ENCODE data around the gene DHFR.

DHFR gene

DNA sequence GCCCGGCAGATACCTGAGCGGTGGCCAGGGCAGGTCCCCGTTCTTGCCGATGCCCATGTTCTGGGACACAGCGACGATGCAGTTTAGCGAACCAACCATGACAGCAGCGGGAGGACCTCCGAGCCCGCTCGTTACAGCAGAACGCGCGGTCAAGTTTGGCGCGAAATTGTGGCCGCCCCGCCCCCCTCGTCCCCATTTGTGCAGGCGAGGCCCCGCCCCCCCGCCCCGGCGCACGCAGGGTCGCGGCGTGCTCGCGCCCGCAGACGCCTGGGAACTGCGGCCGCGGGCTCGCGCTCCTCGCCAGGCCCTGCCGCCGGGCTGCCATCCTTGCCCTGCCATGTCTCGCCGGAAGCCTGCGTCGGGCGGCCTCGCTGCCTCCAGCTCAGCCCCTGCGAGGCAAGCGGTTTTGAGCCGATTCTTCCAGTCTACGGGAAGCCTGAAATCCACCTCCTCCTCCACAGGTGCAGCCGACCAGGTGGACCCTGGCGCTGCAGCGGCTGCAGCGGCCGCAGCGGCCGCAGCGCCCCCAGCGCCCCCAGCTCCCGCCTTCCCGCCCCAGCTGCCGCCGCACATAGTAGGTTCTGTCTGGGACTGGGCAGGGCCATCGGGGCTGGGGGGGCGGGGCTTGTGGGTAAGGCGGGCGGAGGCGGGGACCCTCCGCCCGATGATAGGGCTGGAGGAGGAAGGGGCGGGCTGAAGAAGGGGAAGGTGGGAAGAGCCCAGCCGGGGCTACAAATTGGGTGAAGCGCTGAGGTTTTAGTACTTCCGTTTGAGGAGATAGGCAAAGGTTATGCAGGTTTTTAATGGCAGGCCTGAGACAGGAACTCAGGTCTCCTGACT is at the start of gene DHFR, which contains the start of gene MSH3:
Gene DHFR, minus strand, starts transcription at position 593 of the 840 bp plus-strand sequence. Its CDS starts 494 bp downstream, at position 99.
Gene MSH3, plus strand, starts transcription at position 262 of the 840 bp plus-strand sequence. Its CDS starts 76 bp downstream, at position 338.
- Histone ChIP-seq H3K27me3 (ENCODE audit: low read depth) (no peaks in the 10 kb centered on the region), H3K9me3 (no peaks in the 10 kb centered on the region), H3K4me3 (peak within 1 kb of the TSS; percentile 99), H3K36me3 (replicated peaks) (peaks cover 16% of the 10 kb centered on the region), H3K4me1 (peaks cover 4% of the 10 kb centered on the region)
- in situ Hi-C loops (cut with MboI; ENCODE audit: low sequenced_read_pairs): loop anchor here (25.0 kb wide), 2 partner anchors 317 to 567 kb away; no protein-coding TSS in a partner anchor
- DNase-seq (ENCODE audit: low spot score in 2 of 2): peak; percentile 94 to 95

DNA sequence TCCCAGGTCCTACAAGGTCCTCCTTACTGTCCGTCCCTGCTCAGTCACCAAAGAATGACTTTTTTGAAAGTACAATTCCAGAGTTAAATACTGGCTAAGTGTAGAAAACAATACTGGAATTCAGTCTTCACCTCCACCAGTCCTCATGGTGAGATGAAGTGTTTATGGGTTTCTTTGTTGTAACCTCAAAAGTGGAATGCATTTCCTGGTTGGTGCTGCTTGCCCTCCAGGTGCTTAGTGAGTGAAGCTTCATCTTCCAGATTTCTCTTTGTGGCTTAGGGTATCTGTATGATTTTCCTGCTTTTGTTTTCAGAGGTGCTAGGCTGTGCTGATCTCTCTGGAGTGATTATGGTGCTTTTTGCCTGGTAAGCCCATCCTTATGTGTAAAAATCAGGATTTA is 49.4 kb upstream of the DHFR start:
- Histone ChIP-seq H3K9me3 (no peaks in the 10 kb centered on the region), H3K4me3 (no peak overlapping the region), H3K4me1 (no peaks in the 10 kb centered on the region), H3K27me3 (ENCODE audit: low read depth) (no peaks in the 10 kb centered on the region), H3K36me3 (replicated peaks) (no peaks in the 10 kb centered on the region)
- no peak for DNase-seq (ENCODE audit: low spot score in 2 of 2)
- in situ Hi-C loops (cut with MboI; ENCODE audit: low sequenced_read_pairs): loop anchor here (10.0 kb wide), 1 partner anchor 461 kb away; no protein-coding TSS in a partner anchor

DNA sequence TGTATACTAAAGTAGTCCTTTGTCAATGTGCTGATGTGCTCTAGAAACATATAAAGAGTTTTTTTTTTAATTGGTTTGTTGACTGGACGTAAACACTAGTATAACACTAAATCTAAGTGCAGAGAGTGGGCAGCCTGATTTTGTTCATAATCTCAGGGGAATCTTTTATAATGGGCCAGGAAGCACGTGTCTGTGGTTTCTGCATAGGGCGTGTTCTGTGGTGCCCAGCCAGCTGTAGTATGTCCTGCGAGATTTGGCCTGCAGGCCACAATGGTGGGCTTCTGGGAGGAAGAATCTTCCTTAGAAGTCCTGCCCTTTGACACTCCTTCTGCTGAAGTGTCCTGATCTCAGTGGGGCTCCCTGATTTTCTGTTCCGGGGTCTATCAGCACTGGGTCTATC is 49.0 kb upstream of the DHFR start:
- no peaks in the 10 kb centered on the region for H3K4me1 ChIP-seq
- no peaks in the 10 kb centered on the region for H3K9me3 ChIP-seq
- in situ Hi-C loops (cut with MboI; ENCODE audit: low sequenced_read_pairs): loop anchor here (10.0 kb wide), 1 partner anchor 461 kb away; no protein-coding TSS in a partner anchor
- H3K36me3 ChIP-seq (replicated peaks): no peaks in the 10 kb centered on the region
- no peaks in the 10 kb centered on the region for H3K27me3 ChIP-seq (ENCODE audit: low read depth)
- H3K4me3 ChIP-seq: no peak overlapping the region
- DNase-seq (ENCODE audit: low spot score in 2 of 2): no peak

DNA sequence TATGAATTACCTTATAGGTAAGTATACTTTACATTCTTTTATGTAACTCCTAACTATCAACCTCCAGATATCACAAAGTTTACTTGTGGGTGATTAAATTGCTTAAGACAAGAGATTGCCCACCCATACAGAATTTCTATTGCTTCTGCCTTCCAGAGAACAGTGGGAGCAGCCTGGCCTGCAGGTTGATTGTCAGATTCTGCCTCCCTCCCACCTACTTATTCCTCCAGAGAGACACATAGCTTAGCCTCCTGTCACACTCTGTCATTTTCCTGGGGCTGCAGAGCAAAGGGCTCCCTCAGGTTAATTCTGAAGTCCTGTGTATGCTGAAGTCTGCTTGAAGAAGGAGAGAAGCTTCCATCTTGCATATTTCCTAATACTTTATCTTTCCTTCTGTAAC is 48.5 kb upstream of the DHFR start:
- Histone ChIP-seq H3K9me3 (no peaks in the 10 kb centered on the region), H3K27me3 (ENCODE audit: low read depth) (no peaks in the 10 kb centered on the region), H3K36me3 (replicated peaks) (no peaks in the 10 kb centered on the region), H3K4me1 (no peaks in the 10 kb centered on the region), H3K4me3 (no peak overlapping the region)
- in situ Hi-C loops (cut with MboI; ENCODE audit: low sequenced_read_pairs): loop anchor here (10.0 kb wide), 1 partner anchor 462 kb away; no protein-coding TSS in a partner anchor
- no peak for DNase-seq (ENCODE audit: low spot score in 2 of 2)

DNA sequence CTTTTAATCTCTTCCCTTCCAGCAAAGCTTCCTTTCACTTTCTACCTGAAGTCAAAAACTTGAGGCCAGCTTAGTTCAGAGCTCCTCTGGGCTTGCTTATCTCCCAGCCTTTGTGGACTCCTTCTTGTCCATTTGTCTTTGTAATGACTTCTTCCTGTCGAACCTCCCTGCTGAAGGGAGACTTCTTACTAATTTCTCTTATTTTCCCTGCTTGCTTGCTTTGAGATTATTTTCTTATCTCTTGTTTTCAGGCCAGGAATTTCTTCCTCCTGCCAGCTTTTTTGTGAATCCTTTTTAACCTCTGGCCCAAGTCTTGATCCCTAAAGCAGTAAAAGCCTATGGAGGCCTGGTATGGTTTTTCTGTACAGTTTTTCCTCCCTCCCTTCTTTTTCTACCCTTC is 46.8 kb upstream of the DHFR start:
- no peak overlapping the region for H3K4me3 ChIP-seq
- H3K9me3 ChIP-seq: no peaks in the 10 kb centered on the region
- no peaks in the 10 kb centered on the region for H3K27me3 ChIP-seq (ENCODE audit: low read depth)
- no peaks in the 10 kb centered on the region for H3K36me3 ChIP-seq (replicated peaks)
- in situ Hi-C loops (cut with MboI; ENCODE audit: low sequenced_read_pairs): loop anchor here (10.0 kb wide), 1 partner anchor 463 kb away; no protein-coding TSS in a partner anchor
- no peak for DNase-seq (ENCODE audit: low spot score in 2 of 2)
- H3K4me1 ChIP-seq: no peaks in the 10 kb centered on the region

DNA sequence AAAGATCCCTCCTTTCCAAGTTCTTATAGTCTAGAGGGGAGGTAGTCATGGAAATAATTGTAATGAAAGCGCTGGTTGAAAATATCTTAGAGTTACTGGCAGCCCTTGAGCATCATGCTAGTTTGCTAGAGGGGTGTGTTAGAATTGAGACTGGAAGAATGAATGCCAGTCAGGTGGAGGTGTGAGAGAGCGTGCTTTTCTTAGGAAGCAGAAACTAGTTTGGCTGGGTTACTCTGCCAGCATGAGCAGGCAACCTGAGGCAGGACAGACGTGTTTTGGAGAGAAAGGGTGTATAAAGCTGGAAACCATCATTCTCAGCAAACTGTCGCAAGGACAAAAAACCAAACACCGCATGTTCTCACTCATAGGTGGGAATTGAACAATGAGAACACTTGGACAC is 43.6 kb upstream of the DHFR start:
- Histone ChIP-seq H3K27me3 (ENCODE audit: low read depth) (no peaks in the 10 kb centered on the region), H3K4me3 (no peak overlapping the region), H3K4me1 (0 out of 2 replicates have a peak, but pooled peaks cover 3% of the 10 kb centered on the region), H3K36me3 (replicated peaks) (no peaks in the 10 kb centered on the region), H3K9me3 (no peaks in the 10 kb centered on the region)
- DNase-seq (ENCODE audit: low spot score in 2 of 2): no peak
- in situ Hi-C loops (cut with MboI; ENCODE audit: low sequenced_read_pairs): no loop called here

DNA sequence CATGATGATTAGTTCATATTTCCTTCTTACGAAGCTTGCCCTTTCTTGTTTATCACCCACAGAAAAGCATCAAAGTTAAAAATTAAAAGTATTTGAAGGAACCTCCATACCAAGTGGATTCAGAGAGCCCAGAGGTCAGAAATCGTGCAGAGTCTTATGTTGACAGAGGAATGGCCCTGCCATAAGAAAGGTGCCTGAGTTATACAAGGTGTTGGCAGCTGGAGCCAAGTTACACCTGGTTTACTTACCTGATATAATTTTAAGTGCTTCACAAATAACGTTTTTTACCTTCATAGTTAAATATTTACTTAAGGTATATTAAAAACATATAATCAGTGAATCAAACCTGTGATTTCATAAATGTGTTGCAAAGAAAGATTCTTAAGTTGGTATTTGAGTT is 42.3 kb upstream of the DHFR start:
- no peaks in the 10 kb centered on the region for H3K9me3 ChIP-seq
- DNase-seq (ENCODE audit: low spot score in 2 of 2): no peak
- H3K4me3 ChIP-seq: no peak overlapping the region
- H3K27me3 ChIP-seq (ENCODE audit: low read depth): no peaks in the 10 kb centered on the region
- in situ Hi-C loops (cut with MboI; ENCODE audit: low sequenced_read_pairs): no loop called here
- no peaks in the 10 kb centered on the region for H3K36me3 ChIP-seq (replicated peaks)
- 0 out of 2 replicates have a peak, but pooled peaks cover 3% of the 10 kb centered on the region for H3K4me1 ChIP-seq

DNA sequence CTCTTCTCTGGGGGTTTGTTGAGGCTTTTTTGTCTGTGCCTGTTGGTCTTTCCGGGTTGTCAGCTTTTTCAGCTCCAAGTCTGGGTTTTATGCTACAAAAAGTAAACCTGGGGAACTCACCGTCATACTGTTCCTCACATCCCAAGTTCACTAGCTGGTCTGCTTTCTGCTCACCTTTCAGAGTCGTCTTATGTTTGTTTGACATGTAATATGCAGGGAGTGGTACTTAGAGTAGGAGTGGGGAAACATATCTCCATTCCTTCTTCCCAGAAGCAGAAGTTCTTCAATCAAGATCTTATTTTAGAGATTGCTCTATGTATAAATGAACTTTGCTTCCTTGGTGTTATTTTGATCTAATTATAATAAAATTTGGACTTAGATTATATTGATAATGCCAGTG is 41.7 kb upstream of the DHFR start:
- Histone ChIP-seq H3K4me3 (no peak overlapping the region), H3K36me3 (replicated peaks) (no peaks in the 10 kb centered on the region), H3K4me1 (0 out of 2 replicates have a peak, but pooled peaks cover 3% of the 10 kb centered on the region), H3K9me3 (no peaks in the 10 kb centered on the region), H3K27me3 (ENCODE audit: low read depth) (no peaks in the 10 kb centered on the region)
- no peak for DNase-seq (ENCODE audit: low spot score in 2 of 2)
- in situ Hi-C loops (cut with MboI; ENCODE audit: low sequenced_read_pairs): no loop called here

DNA sequence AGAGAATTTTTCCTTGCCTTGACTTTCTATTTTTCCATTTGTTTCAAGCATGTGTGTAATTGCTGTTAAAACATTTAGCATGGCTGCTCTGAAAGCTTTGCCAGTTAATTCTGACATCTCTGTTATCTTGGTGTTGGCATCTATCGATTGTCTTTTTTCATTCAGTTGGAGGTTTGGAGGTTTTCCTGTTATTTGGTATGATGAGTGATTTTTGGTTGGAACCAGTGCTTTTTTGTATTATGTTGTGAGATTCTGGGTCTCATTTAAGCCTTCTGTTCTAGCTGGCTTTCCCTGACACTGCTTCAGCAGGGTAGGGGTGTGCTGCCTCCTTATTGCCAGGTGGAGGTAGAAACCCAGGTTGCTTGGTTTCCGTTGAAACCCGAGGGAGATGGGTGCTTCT is 40.9 kb upstream of the DHFR start:
- H3K4me3 ChIP-seq: no peak overlapping the region
- no peaks in the 10 kb centered on the region for H3K27me3 ChIP-seq (ENCODE audit: low read depth)
- H3K36me3 ChIP-seq (replicated peaks): no peaks in the 10 kb centered on the region
- 0 out of 2 replicates have a peak, but pooled peaks cover 3% of the 10 kb centered on the region for H3K4me1 ChIP-seq
- DNase-seq (ENCODE audit: low spot score in 2 of 2): no peak
- no peaks in the 10 kb centered on the region for H3K9me3 ChIP-seq
- in situ Hi-C loops (cut with MboI; ENCODE audit: low sequenced_read_pairs): no loop called here

DNA sequence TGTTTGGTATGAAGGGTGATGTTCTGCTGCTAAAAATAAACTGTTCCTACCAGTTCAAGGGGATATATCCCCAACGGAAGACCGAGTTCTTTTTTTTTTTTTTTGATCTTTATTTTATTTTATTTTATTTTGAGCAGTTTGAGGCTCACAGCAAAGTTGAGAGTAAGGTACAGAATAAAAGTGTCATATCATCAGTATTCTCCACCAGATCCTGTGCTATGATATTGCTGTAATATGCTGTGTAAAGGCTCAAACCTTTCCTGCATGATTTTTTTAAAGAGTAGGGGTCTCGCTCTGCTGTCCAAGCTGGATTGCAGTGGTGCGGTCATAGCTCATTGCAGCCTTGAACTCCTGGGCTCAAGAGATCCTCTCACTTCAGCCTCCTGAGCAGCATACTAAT is 34.8 kb upstream of the DHFR start:
- Histone ChIP-seq H3K9me3 (no peaks in the 10 kb centered on the region), H3K27me3 (ENCODE audit: low read depth) (no peaks in the 10 kb centered on the region), H3K36me3 (replicated peaks) (no peaks in the 10 kb centered on the region), H3K4me3 (no peak overlapping the region), H3K4me1 (peaks cover 2% of the 10 kb centered on the region; the same call in 1 of the 2 replicates)
- no peak for DNase-seq (ENCODE audit: low spot score in 2 of 2)
- in situ Hi-C loops (cut with MboI; ENCODE audit: low sequenced_read_pairs): no loop called here

DNA sequence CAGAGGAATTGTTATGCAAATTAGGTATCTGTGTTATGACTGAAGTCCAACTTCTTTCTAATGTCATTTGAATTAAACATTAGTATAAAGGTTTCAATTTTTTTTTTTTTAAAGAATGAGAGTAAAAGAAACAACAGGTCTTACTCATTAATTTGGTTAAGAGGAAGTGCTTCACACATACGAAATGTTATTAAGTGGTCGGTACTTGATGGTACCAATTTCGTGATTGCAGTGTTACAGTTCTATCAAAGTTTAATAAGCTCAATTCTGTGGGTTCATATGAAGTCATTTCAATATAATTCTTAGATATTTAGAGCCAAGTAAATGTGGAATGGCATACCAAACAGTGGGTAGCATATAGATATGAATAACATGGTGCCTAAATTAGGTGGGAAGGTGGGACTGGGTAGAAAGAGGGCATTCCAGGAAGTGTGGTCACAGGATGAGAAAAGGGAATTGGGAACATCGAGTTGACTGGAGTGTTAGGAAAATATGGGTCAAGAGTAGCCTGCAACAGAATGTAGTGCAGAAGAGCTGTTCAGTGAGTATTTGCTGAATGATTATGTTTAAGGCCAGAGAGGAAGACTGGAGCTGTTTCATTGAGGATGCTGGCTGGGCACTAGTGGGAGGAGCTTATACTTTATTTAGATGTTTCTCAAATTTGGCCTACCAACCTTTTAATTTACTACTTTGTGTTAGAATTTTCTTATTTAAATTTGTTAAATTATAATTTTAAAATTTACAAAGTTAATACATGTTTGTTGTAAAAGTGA is 34.1 kb upstream of the DHFR start:
- DNase-seq (ENCODE audit: low spot score in 2 of 2): no peak
- in situ Hi-C loops (cut with MboI; ENCODE audit: low sequenced_read_pairs): no loop called here
- Histone ChIP-seq H3K36me3 (replicated peaks) (no peaks in the 10 kb centered on the region), H3K27me3 (ENCODE audit: low read depth) (no peaks in the 10 kb centered on the region), H3K4me3 (no peak overlapping the region), H3K9me3 (no peaks in the 10 kb centered on the region), H3K4me1 (peaks cover 4% of the 10 kb centered on the region; the same call in 1 of the 2 replicates)

DNA sequence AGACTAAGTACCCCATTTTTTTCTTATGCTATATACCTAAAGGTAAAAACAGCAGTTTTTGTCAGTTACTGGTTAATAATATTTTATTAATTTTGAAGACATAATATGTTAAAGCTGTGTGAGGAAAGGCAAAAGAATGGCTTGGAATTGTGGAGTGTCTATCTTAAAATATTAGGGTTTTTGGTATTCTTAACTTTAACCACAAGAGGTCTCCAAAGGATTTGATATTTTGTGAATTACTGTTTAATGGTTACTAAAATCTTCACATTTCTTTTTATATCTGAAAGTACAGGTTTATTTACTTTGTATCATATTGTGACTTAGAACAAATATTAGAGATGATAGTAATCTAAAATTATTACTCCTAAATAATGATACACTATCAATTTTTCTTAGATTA is 32.0 kb upstream of the DHFR start:
- Histone ChIP-seq H3K4me3 (no peak overlapping the region), H3K36me3 (replicated peaks) (peaks cover 5% of the 10 kb centered on the region; the same call in 1 of the 2 replicates), H3K27me3 (ENCODE audit: low read depth) (no peaks in the 10 kb centered on the region), H3K9me3 (no peaks in the 10 kb centered on the region; the same call in 1 of the 2 replicates), H3K4me1 (peaks cover 4% of the 10 kb centered on the region; the same call in 1 of the 2 replicates)
- DNase-seq (ENCODE audit: low spot score in 2 of 2): peak in 1 of 2 experiments; percentile 18
- in situ Hi-C loops (cut with MboI; ENCODE audit: low sequenced_read_pairs): no loop called here

DNA sequence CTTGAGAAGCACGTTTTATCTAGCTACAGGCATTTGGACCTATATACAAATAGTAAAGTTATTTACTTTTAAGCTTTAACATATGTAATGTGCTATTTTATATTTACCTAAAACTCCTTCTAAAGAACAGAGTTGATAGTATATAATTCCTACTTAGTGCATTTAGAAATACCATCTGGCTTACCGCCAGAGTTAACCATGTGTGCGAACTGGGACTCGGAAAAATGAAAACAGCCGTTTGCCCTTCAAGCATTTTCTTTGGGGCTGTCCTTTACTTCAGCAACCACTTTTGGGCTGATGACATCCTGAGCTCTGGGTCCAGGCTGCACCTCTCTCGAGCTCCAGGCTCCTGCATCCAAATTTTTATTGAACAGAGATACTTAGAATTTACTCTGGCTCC is 21.9 kb upstream of the DHFR start:
- no peaks in the 10 kb centered on the region for H3K9me3 ChIP-seq
- H3K4me3 ChIP-seq: no peak overlapping the region
- DNase-seq (ENCODE audit: low spot score in 2 of 2): no peak
- no peaks in the 10 kb centered on the region for H3K27me3 ChIP-seq (ENCODE audit: low read depth)
- no peaks in the 10 kb centered on the region for H3K4me1 ChIP-seq
- in situ Hi-C loops (cut with MboI; ENCODE audit: low sequenced_read_pairs): loop anchor here (10.0 kb wide), 1 partner anchor 192 kb away; the partner anchor contains the start of gene FAM151B
- H3K36me3 ChIP-seq (replicated peaks): peaks cover 40% of the 10 kb centered on the region
